Activated CD4-positive, alpha-beta memory T cell treated with anti-CD3 and anti-CD28 coated beads for 36 hours (primary cell): Measurements from ENCODE around the gene RBL2. TPM values are rescaled to one million over a fixed set of nuclear protein-coding genes. Genes with fewer than 3 reads are reported as not detected.

Experiments
- CTCF ChIA-PET: fragments of 350-600 bp; sonication (Branson Sonifier 250); formaldehyde crosslinking; loops from one replicate; lab custom pipeline; 2021; ENCODE audit warnings: antibody characterized with exemption, inconsistent platforms; lab: Charles Lee
- POLR2A ChIA-PET: fragments of 350-600 bp; sonication (Branson Sonifier 250); formaldehyde crosslinking; loops from one replicate; lab custom pipeline; 2021; ENCODE audit warnings: antibody characterized with exemption; lab: Charles Lee
- DNase-seq: peaks from one replicate; pipeline ENCODE4 v3.0.0-alpha.2; 2020
- H3K27ac Mint-ChIP-seq: one replicate; pipeline ENCODE4 v1.8.0; 2021; ENCODE audit warnings: mixed read lengths
- H3K27me3 Mint-ChIP-seq: one replicate; pipeline ENCODE4 v1.8.0; 2021; ENCODE audit warnings: mixed read lengths
- H3K36me3 Mint-ChIP-seq: one replicate; pipeline ENCODE4 v1.8.0; 2021; ENCODE audit warnings: mixed read lengths
- H3K4me1 Mint-ChIP-seq: one replicate; pipeline ENCODE4 v1.8.0; 2021; ENCODE audit warnings: low read depth, mixed read lengths
- H3K4me3 Mint-ChIP-seq: one replicate; pipeline ENCODE4 v1.8.0; 2021; ENCODE audit warnings: mild to moderate bottlenecking, mixed read lengths
- H3K9me3 Mint-ChIP-seq: one replicate; pipeline ENCODE4 v1.8.0; 2021; ENCODE audit warnings: mixed read lengths
- intact Hi-C: fragments of 100-400 bp; cut with micrococcal nuclease; formaldehyde crosslinking; loops from one replicate; pipeline ENCODE4 v1.15.1; 2023
- total RNA-seq, 2 experiments: library from RNA; stranded (reverse); gene quantifications; one replicate each; pipeline ENCODE4 v1.2.3, GENCODE V29; 2021

The RBL2 gene
- total RNA-seq, 2 experiments from 2014 or later, result 79.9 to 84.6 TPM

- no peak for DNase-seq
- Mint-ChIP-seq H3K27ac (peak overlapping the region; percentile 38), H3K4me1 (peaks cover 38% of the 10 kb centered on the region), H3K9me3 (no peaks in the 10 kb centered on the region), H3K27me3 (no peaks in the 10 kb centered on the region), H3K4me3 (no peak overlapping the region), H3K36me3 (peaks cover 62% of the 10 kb centered on the region)
- POLR2A ChIA-PET, result no interaction called here
- intact Hi-C loops, result no loop called here
- CTCF ChIA-PET, result interaction anchor here (0.5 to 1.1 kb wide), 2 partner anchors 21 to 27 kb away, joined by 3 read pairs; no protein-coding TSS in a partner anchor
These were observed 61.1 kb downstream of the RBL2 start for GRCh38 chr16:53495325-53495724.

DNA sequence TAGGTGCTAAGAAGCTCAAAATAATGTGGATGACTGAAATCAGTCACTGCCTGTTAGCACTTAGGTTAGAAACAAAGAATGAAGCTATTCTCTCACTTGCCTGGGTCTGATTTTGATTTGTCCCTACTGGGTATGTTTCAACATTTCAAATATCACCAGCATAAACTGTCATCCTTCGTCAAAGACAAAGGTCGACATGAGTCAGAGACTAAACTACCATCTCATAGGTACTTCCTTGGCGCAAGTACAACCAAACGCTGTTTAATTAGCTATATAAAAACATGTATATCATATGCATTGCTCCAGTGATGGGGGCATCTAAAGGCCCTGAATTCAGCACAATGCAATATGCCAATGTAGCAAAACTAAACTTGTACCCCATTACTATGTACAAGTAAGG is 64.7 kb downstream of the RBL2 start:
- H3K4me1 Mint-ChIP-seq, result peaks cover 43% of the 10 kb centered on the region
- CTCF ChIA-PET, result interaction anchor here (0.6 kb wide), 2 partner anchors 292 to 399 kb away, joined by 3 read pairs; no protein-coding TSS in a partner anchor
- no peak for DNase-seq
- POLR2A ChIA-PET, result interaction anchor here (0.7 to 1.4 kb wide), 3 partner anchors 37 to 43 kb away, joined by 3 to 4 read pairs (median 4); no protein-coding TSS in a partner anchor
- no peaks in the 10 kb centered on the region for H3K27me3 Mint-ChIP-seq
- peaks cover 39% of the 10 kb centered on the region for H3K36me3 Mint-ChIP-seq
- no peaks in the 10 kb centered on the region for H3K9me3 Mint-ChIP-seq
- no peak overlapping the region for H3K4me3 Mint-ChIP-seq
- peak overlapping the region; percentile 64 for H3K27ac Mint-ChIP-seq
- intact Hi-C loops, result no loop called here

DNA sequence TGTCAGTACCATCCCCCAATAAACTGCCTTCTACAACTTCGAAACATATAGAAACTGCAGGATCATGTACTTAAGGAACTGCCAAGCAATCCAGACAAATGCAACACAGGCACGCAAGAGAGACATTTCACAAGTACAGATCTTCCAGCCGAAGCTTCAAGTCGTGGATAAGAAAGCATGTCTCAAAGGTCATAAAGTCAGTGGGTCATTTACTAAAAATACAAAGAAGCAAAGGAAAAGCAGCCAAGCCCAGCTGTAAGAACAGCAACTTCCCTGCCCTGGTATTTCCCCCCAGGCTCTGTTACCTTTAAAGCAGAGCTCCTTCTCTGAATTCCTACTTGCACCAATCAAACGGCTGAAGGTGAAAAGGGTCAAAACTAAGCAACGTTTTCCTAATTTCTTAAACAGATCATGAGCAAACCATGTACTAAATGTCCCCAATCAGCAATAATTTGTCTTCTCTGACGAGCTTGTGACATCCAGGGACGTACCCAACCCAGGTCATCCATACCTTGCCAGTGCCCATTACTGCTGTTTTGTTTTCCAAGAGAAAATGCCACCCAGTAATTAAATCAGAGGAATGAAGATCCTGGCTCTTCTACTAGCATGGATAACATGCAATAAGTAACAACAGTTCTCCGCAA is 67.1 kb downstream of the RBL2 start:
- DNase-seq, result no peak
- Mint-ChIP-seq H3K9me3 (no peaks in the 10 kb centered on the region), H3K4me1 (peaks cover 56% of the 10 kb centered on the region), H3K36me3 (peaks cover 19% of the 10 kb centered on the region), H3K27me3 (no peaks in the 10 kb centered on the region), H3K27ac (peak overlapping the region; percentile 84), H3K4me3 (peak overlapping the region; percentile 97)
- intact Hi-C loops, result loop anchor here (5.0 to 10.0 kb wide), 2 partner anchors 129 to 217 kb away; no protein-coding TSS in a partner anchor
- POLR2A ChIA-PET, result interaction anchor here (1.7 kb wide), 1 partner anchor 9 kb away, joined by 5 read pairs; no protein-coding TSS in a partner anchor
- CTCF ChIA-PET, result no interaction called here

DNA sequence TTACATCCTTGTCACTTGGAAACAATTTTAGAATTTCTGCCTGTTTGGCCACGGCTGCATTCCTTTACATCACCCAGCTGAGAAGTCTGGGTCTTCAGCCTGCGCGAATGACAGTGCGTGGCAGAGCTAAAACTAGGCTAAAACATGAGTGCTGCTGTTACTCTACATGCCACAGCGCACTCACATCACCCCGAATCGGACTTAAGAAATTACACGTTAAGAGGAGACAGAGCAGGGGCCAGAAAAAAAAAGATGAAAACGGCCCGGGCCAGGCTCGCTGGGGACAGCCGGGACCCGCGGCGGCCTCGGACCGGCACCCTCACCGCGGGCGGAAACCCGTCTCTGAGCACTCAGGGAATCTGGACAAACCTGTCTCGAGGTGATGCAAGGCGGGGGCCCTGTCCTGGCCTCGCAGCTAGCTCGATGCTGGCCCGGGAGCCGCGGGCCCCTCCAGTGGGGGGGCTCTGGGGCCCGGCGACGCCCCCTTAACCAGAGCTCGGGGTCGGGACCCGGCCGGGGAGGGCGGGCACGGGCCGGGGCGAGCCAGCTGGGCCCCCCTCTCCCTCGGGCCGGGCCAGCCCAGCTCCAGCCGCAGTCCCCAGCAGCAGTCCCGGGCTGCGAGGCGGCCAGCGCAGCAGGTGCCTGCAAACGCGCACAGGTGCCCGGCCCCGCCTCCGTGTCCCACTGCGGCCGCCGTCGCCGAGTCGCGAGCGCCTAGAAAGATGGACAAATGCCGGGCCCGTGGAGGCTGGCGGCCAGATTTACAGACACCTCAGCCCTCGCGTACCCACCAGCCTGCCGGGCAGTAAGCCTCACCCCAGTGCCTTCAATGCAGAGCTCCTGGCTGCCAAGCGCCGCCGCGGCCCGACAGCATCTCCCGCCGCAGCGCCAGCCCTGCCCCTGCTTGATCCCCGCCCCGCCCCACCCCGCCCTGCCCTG is 68.3 kb downstream of the RBL2 start, which contains the start of gene AKTIP:
Gene AKTIP, minus strand, starts transcription at position 879 of the 939 bp plus-strand sequence. CDS start 2,950 bp downstream, outside the sequence.
- peaks cover 62% of the 10 kb centered on the region for H3K4me1 Mint-ChIP-seq
- POLR2A ChIA-PET, result interaction anchor here (0.6 to 2.5 kb wide), 10 partner anchors 11 to 441 kb away, joined by 3 to 16 read pairs (median 3); partner anchors contain the start of gene RBL2
- peaks cover 13% of the 10 kb centered on the region for H3K36me3 Mint-ChIP-seq
- H3K9me3 Mint-ChIP-seq, result no peaks in the 10 kb centered on the region
- H3K27me3 Mint-ChIP-seq, result no peaks in the 10 kb centered on the region
- DNase-seq, result peak; percentile 54
- CTCF ChIA-PET, result interaction anchor here (2.0 kb wide), 1 partner anchor 10 kb away, joined by 9 read pairs; no protein-coding TSS in a partner anchor
- H3K27ac Mint-ChIP-seq, result peak within 1 kb of the TSS; percentile 96
- peak within 1 kb of the TSS; percentile 97 for H3K4me3 Mint-ChIP-seq
- intact Hi-C loops, result loop anchor here (1.0 to 10.0 kb wide), 9 partner anchors 16 to 448 kb away; partner anchors contain the start of genes CHD9 and FTO

- H3K4me1 Mint-ChIP-seq, result peaks cover 59% of the 10 kb centered on the region
- H3K4me3 Mint-ChIP-seq, result peak overlapping the region; percentile 84
- peaks cover 10% of the 10 kb centered on the region for H3K36me3 Mint-ChIP-seq
- H3K9me3 Mint-ChIP-seq, result no peaks in the 10 kb centered on the region
- ChIA-PET POLR2A (interaction anchor here (0.5 to 2.5 kb wide), 12 partner anchors 10 to 441 kb away, joined by 3 to 16 read pairs (median 3); partner anchors contain the start of gene RBL2), CTCF (interaction anchor here (1.6 to 2.0 kb wide), 2 partner anchors 10 to 201 kb away, joined by 4 to 9 read pairs; partner anchors contain the start of genes FTO and RPGRIP1L)
- intact Hi-C loops, result loop anchor here (1.0 to 10.0 kb wide), 9 partner anchors 15 to 449 kb away; partner anchors contain the start of genes CHD9 and FTO
- H3K27ac Mint-ChIP-seq, result peak overlapping the region; percentile 96
- DNase-seq, result peak; percentile 100
- no peaks in the 10 kb centered on the region for H3K27me3 Mint-ChIP-seq
These were observed 69.1 kb downstream of the RBL2 start for GRCh38 chr16:53503270-53503923.

DNA sequence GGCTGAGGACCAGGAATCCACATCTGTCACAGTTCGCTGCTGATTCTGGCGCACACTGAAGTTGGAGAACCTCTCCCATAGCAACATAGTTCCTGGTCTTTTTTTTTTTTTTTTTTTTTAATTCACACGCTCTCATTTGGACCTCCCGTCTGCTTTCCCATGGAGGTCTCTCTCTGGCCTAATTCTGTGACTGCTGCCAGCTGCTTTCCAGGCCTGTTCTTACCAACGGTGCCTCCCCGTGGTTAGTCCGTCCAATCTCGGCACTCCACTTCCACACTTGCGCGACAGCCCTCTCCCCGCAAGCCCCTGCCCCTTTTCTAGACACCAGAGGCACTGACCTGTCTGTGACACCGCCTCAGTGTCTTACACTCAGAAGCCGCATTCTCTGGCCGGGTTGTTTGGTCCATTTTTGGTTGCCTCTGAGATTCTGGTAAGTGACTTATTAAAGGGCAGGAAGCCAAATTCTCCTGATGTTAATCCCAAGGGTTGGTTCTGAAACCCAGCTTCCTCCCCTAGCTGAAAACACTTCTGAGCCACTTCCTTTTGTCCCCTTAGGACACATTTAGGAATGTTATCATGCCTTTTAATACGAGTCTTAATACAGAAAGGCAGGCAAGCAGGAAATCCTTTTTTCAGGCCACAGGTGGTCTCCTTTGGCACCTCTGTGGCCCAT is 69.9 kb downstream of the RBL2 start:
- no peaks in the 10 kb centered on the region for H3K27me3 Mint-ChIP-seq
- H3K27ac Mint-ChIP-seq, result peak overlapping the region; percentile 96
- H3K4me3 Mint-ChIP-seq, result peak overlapping the region; percentile 84
- ChIA-PET POLR2A (interaction anchor here (0.5 to 2.5 kb wide), 10 partner anchors 9 to 405 kb away, joined by 3 to 16 read pairs (median 4); partner anchors contain the start of gene RBL2), CTCF (interaction anchor here (0.7 to 2.0 kb wide), 4 partner anchors 9 to 358 kb away, joined by 3 to 9 read pairs (median 4); partner anchors contain the start of genes FTO and RPGRIP1L)
- intact Hi-C loops, result loop anchor here (1.0 to 10.0 kb wide), 10 partner anchors 14 to 449 kb away; partner anchors contain the start of genes CHD9 and FTO
- H3K4me1 Mint-ChIP-seq, result peaks cover 52% of the 10 kb centered on the region
- DNase-seq, result peak; percentile 54
- H3K9me3 Mint-ChIP-seq, result no peaks in the 10 kb centered on the region
- H3K36me3 Mint-ChIP-seq, result peaks cover 6% of the 10 kb centered on the region

GRCh38 chr16:53504665-53505064 is 70.4 kb downstream of the RBL2 start:
- Mint-ChIP-seq H3K36me3 (peaks cover 5% of the 10 kb centered on the region), H3K9me3 (no peaks in the 10 kb centered on the region), H3K27me3 (no peaks in the 10 kb centered on the region), H3K27ac (peak overlapping the region; percentile 96), H3K4me3 (peak overlapping the region; percentile 84), H3K4me1 (peaks cover 50% of the 10 kb centered on the region)
- ChIA-PET CTCF (interaction anchor here (1.1 to 2.0 kb wide), 3 partner anchors 8 to 199 kb away, joined by 4 to 9 read pairs (median 4); partner anchors contain the start of genes FTO and RPGRIP1L), POLR2A (interaction anchor here (1.2 to 2.0 kb wide), 2 partner anchors 9 to 15 kb away, joined by 6 to 10 read pairs; no protein-coding TSS in a partner anchor)
- intact Hi-C loops, result loop anchor here (1.0 to 10.0 kb wide), 4 partner anchors 31 to 220 kb away; no protein-coding TSS in a partner anchor
- peak; percentile 60 for DNase-seq

GRCh38 chr16:53506254-53506653 is 72.0 kb downstream of the RBL2 start:
- Mint-ChIP-seq H3K9me3 (no peaks in the 10 kb centered on the region), H3K27ac (no peak overlapping the region), H3K27me3 (no peaks in the 10 kb centered on the region), H3K36me3 (no peaks in the 10 kb centered on the region), H3K4me1 (peaks cover 49% of the 10 kb centered on the region), H3K4me3 (no peak overlapping the region)
- ChIA-PET POLR2A (no interaction called here), CTCF (interaction anchor here (1.1 to 1.6 kb wide), 2 partner anchors 43 to 452 kb away, joined by 4 to 6 read pairs; partner anchors contain the start of gene CHD9)
- DNase-seq, result no peak
- intact Hi-C loops, result loop anchor here (5.0 to 10.0 kb wide), 2 partner anchors 41 to 221 kb away; no protein-coding TSS in a partner anchor

DNA sequence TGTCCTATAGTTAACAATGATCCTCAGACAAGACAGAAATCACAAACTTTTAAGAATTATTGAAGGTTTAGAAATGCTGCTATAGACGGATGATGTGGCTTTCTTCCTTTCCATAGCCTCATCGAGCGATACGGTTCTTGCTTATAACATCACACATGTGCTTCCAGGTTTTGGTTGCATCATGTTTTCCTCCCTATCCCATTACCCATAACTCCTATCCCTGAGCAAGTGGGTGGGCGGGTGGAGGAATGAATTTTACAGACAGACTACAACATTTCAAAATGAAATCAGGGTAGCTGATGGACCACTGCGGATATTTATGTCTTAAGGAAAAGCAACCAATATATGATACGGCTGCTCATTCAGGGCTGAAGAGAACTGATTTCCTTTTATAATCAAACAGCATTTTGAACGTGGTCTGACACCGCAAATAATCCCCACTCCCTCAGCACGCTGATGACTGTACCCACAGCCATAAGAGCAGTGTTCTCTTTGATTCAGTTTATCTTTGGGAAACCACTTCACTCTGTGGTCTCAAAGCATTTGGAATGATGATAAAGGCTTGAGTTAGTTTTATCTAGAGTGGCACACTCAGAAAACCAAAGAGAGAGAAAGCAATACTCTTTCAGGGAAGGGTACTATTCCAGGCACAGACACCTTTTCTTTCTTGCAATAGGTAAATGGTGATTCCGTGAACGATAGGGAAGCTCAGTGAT is 73.4 kb downstream of the RBL2 start:
- Mint-ChIP-seq H3K4me1 (peaks cover 41% of the 10 kb centered on the region), H3K36me3 (no peaks in the 10 kb centered on the region), H3K4me3 (no peak overlapping the region), H3K27me3 (no peaks in the 10 kb centered on the region), H3K9me3 (no peaks in the 10 kb centered on the region), H3K27ac (no peak overlapping the region)
- intact Hi-C loops, result loop anchor here (5.0 to 10.0 kb wide), 2 partner anchors 40 to 223 kb away; no protein-coding TSS in a partner anchor
- no peak for DNase-seq
- CTCF ChIA-PET, result interaction anchor here (1.2 to 1.8 kb wide), 3 partner anchors 23 to 452 kb away, joined by 3 to 6 read pairs (median 4); partner anchors contain the start of gene CHD9
- POLR2A ChIA-PET, result no interaction called here
